Measurements from ENCODE around the gene HOXA1. TPM values are rescaled to one million over a fixed set of nuclear protein-coding genes. Genes with fewer than 3 reads are reported as not detected.
A peak's percentile ranks its signal among the peaks of the same experiment; 100 is the strongest.

Gene HOXA1
- total and polyA plus RNA-seq, 8 donors, result 0.31 to 1.1 (median 0.55) TPM; not detected in 5

DNA sequence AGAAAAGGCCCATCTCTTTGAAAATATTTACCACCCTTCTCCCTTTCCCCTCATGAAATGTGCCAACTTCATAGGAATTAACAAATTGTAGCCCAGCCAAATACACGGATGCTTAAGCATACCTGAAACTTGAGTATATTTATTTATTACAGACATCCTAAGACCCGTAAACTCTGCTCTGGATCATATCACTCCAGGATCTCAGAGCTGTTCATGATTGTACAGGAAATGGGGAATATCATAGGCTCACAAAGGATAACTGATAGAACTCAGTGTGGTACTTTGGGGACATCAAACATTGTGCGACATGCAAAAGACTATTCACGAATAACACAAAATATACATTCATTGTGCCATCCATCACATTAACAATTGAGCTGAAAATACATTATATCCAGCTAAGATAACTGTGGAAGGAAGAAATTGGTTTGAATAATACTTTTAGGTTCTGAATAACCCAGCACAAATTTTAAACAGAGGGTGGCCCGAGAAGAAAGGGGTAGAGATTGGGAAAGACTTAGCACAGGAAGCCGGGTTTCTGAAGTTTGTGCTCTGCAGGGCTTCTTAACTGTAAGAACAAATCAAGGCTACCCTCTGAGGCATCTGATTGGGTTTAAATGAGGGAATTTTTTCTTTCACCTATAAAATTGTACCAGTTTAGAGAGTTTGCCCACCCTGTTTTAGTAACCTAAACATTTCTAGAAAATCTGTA is 2.5 kb downstream of the HOXA1 start:
- no peaks in the 10 kb centered on the region for H3K36me3 ChIP-seq
- no peak overlapping the region for H3K27ac ChIP-seq
- peaks cover 8 to 26% (median 20%) of the 10 kb centered on the region in 4 donors for H3K4me1 ChIP-seq
- no peak overlapping the region for H3K4me3 ChIP-seq
- no peak for TF ChIP-seq EP300 (IDR thresholded peaks at IDR 0.05)
- no peak for TF ChIP-seq POLR2A (IDR thresholded peaks at IDR 0.05)
- no peak for TF ChIP-seq POLR2AphosphoS5 (IDR thresholded peaks at IDR 0.05)
- TF ChIP-seq, protein P1, sequence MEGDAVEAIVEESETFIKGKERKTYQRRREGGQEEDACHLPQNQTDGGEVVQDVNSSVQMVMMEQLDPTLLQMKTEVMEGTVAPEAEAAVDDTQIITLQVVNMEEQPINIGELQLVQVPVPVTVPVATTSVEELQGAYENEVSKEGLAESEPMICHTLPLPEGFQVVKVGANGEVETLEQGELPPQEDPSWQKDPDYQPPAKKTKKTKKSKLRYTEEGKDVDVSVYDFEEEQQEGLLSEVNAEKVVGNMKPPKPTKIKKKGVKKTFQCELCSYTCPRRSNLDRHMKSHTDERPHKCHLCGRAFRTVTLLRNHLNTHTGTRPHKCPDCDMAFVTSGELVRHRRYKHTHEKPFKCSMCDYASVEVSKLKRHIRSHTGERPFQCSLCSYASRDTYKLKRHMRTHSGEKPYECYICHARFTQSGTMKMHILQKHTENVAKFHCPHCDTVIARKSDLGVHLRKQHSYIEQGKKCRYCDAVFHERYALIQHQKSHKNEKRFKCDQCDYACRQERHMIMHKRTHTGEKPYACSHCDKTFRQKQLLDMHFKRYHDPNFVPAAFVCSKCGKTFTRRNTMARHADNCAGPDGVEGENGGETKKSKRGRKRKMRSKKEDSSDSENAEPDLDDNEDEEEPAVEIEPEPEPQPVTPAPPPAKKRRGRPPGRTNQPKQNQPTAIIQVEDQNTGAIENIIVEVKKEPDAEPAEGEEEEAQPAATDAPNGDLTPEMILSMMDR (IDR thresholded peaks at IDR 0.05), result no peak
- DNase-seq, result no peak
- WGBS, 5 donors, result 71 to 77% (median 73%) methylated on average over 6 of the region's 6 CpGs
- H3K27me3 ChIP-seq, result peaks cover 1 to 88% (median 45%) of the 10 kb centered on the region in 3 donors
- H3K9me3 ChIP-seq, result peaks cover 0 to 1% (median under 1%) of the 10 kb centered on the region in 4 donors
- intact Hi-C loops (cut with DNase I; ENCODE audit: low total_unique reads), result no loop called here

DNA sequence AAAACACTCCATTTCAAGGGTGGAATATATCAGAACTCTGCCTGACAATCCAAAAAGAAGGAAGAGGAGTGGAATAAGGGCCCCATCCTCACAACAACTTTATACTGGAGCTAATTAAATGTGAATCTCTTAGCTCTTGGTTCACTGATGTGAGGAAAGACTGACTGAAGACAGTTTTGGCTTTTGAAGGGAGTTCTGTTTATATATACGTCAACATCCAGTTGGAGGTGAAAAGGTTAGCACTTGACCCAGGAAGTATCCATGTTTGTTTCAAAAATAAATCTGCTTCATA is 3.0 kb downstream of the HOXA1 start:
- no peak for TF ChIP-seq EP300 (IDR thresholded peaks at IDR 0.05)
- no peak for TF ChIP-seq POLR2AphosphoS5 (IDR thresholded peaks at IDR 0.05)
- TF ChIP-seq, protein P1 (IDR thresholded peaks at IDR 0.05), result no peak
- no peak for TF ChIP-seq POLR2A (IDR thresholded peaks at IDR 0.05)
- H3K27ac ChIP-seq, result no peak overlapping the region
- DNase-seq, result no peak
- H3K4me1 ChIP-seq, result peaks cover 7 to 20% (median 15%) of the 10 kb centered on the region in 4 donors
- peaks cover 5 to 88% (median 45%) of the 10 kb centered on the region in 3 donors for H3K27me3 ChIP-seq
- H3K9me3 ChIP-seq, result peaks cover 0 to 7% (median 3%) of the 10 kb centered on the region in 4 donors
- no peak overlapping the region for H3K4me3 ChIP-seq
- no peaks in the 10 kb centered on the region for H3K36me3 ChIP-seq
- intact Hi-C loops (cut with DNase I; ENCODE audit: low total_unique reads), result no loop called here
- WGBS, 5 donors, result 50 to 83% (median 76%) methylated on average over 1 of the region's 1 CpG

DNA sequence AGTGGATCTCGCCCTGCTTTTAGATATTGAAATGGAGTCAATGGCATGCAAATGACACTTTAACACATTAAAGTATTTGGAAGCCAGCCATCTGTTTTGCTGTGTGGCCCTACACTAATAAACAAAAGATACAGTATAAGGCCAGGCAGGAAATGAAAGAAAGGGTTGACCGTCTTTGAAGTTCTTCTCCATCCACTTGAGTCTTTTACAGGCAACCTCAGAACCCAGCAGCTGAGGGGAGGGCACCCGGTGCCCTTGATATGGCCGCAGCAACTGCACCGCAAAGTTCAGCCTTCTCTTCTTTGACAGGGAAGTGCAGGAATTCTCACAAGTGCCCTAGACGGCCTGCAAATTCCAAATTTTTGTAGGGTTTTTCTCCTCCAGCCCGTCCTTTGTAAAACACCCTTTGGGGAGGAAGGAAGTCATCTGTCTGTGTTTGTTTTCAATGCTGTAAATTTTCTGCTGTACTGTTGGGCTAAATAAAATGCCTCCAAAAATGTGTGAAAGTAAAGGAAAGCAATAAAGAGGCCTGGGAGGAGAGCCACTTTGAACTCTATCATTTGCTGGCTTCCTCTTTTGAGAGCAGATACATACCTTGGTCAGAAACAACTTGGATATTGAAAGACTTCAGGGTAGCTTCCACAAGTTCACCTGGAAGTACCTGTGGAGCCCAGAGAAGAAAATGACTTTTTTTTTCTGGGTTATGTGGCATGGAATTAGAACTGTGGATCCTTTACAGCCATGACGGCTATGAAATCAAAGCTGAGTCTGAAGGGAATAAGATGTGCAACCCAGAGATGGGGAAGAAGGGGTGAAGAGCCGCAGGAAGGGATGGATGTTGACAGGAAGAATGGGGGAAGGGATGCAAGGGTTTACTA is 3.6 kb downstream of the HOXA1 start:
- H3K27ac ChIP-seq, result no peak overlapping the region
- WGBS, 5 donors, result 63 to 74% (median 68%) methylated on average over 9 of the region's 9 CpGs
- peaks cover 0 to 9% (median 4%) of the 10 kb centered on the region in 4 donors for H3K9me3 ChIP-seq
- peaks cover under 1 to 14% (median 11%) of the 10 kb centered on the region in 4 donors for H3K4me1 ChIP-seq
- TF ChIP-seq POLR2A (IDR thresholded peaks at IDR 0.05), result no peak
- no peak for TF ChIP-seq EP300 (IDR thresholded peaks at IDR 0.05)
- TF ChIP-seq, protein P1 (IDR thresholded peaks at IDR 0.05), result no peak
- TF ChIP-seq POLR2AphosphoS5 (IDR thresholded peaks at IDR 0.05), result no peak
- no peak for DNase-seq
- H3K27me3 ChIP-seq, result peaks cover 5 to 89% (median 48%) of the 10 kb centered on the region in 3 donors
- no peak overlapping the region for H3K4me3 ChIP-seq
- intact Hi-C loops (cut with DNase I; ENCODE audit: low total_unique reads), result no loop called here
- no peaks in the 10 kb centered on the region for H3K36me3 ChIP-seq

DNA sequence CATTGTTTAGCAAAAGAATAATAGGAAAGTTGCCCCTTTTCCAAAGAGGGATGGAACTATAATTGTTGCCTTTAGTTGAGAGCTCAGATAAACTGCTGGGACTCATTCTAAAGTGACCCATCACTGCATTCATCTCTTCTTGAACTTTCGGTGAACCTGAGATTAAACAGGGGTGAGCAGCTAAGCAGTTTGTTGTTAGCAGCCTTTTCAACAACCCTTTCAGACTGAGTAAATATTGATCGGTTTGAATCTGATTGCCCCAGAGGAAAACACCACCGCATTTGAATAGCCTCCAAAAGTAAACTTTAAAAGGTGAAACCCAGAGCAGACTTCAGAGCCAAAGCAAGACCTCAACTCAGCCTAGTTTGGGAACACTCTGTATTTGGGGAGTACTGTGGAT is 4.7 kb downstream of the HOXA1 start:
- 11 to 38% (median 27%) methylated on average over 3 of the region's 3 CpGs for WGBS, 5 donors
- peaks cover 0 to 9% (median 4%) of the 10 kb centered on the region in 4 donors for H3K9me3 ChIP-seq
- DNase-seq, result peak in 1 of 2 donors; percentile 39
- TF ChIP-seq POLR2A (IDR thresholded peaks at IDR 0.05) (no peak), POLR2AphosphoS5 (IDR thresholded peaks at IDR 0.05) (no peak), EP300 (IDR thresholded peaks at IDR 0.05) (no peak)
- peaks cover 0 to 5% (median 1%) of the 10 kb centered on the region in 4 donors for H3K4me1 ChIP-seq
- no peak overlapping the region for H3K27ac ChIP-seq
- H3K36me3 ChIP-seq, result no peaks in the 10 kb centered on the region
- intact Hi-C loops (cut with DNase I; ENCODE audit: low total_unique reads), result no loop called here
- no peak overlapping the region for H3K4me3 ChIP-seq
- peaks cover 5 to 89% (median 43%) of the 10 kb centered on the region in 3 donors for H3K27me3 ChIP-seq

All from stomach (tissue), 9 donors.